Measurements from ENCODE around the gene EXOC6B.
"Not testable (repeated sequence)": the region's sequence is repeated elsewhere in the genome, so short reads cannot be mapped to it uniquely, and the experiment has no call there.

EXOC6B gene

GRCh38 chr2:72425996-72426395 lies 399.8 kb downstream of the EXOC6B start:
- DNase-seq, result no peak

GRCh38 chr2:72423756-72424155 lies 402.1 kb downstream of the EXOC6B start:
- DNase-seq, result no peak

- DNase-seq, result not testable (repeated sequence)
Observed at GRCh38 chr2:72421771-72422379, 404.0 kb downstream of the EXOC6B start.

DNA sequence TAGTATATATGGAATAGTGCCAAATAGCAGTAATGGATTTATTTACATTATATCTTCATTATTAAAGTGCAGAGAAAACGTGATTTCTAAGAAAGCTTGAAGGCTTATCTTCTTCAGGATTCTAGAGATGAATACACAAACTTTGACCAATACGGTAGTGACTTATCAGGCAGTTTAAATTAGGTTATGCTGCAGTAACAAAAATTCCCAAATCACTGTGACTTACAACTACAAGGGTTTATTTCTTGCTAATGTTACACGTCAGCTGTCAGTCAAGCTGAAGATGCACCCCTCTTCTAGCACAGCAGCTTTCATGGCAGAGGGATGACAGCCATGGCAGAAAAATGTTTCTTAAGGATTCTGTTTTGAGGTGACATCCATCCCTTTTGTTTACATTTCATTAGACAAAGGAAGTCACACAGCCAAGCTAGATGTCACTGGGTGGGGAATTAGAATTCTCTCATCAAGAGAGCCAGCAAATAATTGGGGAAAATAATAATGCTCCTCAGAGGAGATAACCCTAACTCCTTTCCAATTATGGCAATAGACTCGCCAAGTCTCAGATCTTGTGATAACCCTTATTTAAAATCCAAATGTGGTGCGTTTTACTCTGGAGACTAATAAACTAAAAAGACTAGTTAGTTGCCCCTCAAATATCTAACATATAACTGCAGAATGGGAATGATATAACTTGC lies 409.9 kb downstream of the EXOC6B start:
- DNase-seq, result no peak

DNA sequence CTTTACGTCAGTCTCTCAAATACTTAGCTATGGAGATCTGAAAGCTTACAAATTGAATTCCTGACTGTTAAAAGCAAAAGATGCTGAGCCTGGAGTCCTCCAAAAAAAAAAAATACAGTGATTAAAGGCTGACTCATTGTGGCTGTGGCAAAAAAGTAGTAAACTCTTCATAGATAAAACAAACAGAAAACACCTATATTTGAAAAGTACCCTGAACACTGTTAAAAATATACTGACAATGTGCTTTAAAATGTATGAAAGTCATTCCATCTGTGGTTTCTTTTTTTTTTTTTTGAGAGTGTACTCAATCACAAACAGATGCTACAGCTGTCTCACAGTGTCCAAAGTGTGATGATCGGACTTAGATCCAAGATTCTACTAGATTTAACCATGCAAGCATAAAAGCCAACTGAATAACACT lies 410.6 kb downstream of the EXOC6B start:
- DNase-seq, result no peak

GRCh38 chr2:72414137-72414760 lies 411.6 kb downstream of the EXOC6B start:
- DNase-seq, result no peak

- no peak for DNase-seq
Observed at GRCh38 chr2:72413716-72414115, 412.1 kb downstream of the EXOC6B start.

DNA sequence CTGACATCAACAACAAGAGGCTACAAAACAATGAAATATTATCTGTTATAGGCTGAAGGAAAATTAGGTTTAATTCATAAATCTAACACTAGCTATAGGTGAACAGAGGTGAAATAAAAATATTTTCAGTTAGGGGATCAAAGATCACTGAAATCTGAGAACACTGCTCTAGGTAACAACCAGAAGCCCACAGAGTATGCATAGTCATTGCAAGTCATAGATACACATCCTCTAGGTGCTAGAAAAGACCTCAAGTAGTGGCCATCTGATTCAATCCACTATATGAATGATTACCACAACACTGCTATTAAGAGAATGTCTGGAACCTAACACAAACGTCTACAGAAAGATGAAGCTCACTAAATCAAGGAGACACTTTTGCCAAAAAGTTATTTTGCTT lies 413.6 kb downstream of the EXOC6B start:
- no peak for DNase-seq

DNA sequence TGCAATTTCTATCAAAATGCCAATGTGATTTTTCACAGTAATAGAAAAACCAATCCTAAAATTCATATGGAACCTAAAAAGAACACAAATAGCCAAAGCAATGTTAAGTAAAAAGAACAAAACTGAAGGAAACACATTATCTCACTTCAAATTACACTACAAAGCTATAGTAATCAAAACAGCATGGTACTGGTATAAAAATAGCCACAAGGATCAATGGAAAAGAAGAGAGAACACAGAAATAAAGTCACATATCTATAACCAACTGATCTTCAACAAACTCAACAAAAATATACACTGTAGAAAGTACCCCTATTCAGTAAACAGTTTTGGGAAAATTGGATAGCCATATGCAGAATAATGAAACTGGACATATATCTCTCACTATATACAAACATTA lies 426.0 kb downstream of the EXOC6B start:
- no peak for DNase-seq

DNA sequence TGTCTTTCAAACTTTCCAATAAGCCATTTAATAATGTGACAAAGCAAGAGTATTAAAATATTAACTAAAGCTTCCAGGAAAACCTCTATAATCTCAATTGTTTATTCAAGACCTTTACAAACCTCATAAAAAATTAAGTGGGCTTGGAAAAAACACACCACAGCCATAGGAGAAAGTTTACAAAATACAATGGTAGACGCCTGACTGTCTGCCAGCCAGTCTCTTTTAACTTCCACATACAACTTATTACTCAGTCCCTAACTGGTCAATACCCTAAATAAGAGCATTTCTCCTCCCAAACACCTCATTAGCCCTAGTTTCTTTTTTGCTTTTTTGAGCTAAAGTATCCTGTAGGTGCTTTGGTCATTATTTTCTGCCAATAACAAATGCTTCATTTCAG lies 430.7 kb downstream of the EXOC6B start:
- DNase-seq, result no peak

DNA sequence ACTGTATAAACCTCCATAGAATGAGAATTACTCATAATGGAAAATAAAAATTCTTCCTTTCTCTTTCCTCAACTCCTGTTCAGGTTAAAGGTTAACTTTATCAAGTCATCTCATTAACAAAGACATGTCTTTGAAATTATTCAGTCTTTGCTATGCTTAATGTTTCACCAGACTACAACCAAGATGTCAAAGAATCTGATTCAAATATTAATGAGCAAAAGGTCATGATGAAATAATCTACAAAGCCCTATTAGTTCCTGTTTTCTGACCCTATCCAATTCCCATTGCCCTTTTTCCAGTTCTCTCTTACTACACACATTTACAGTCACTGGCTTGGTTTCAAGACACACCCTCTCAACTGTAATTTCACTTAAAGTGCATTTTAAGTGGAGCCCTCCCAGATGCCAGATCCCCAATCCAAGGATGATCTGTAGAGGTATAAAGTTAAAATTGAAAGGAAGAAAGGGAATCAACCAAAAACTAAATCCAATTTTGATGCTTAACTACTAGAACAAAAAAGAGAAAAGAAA lies 431.2 kb downstream of the EXOC6B start:
- no peak for DNase-seq

- no peak for DNase-seq
Observed at GRCh38 chr2:72389447-72389846, 436.4 kb downstream of the EXOC6B start.

DNA sequence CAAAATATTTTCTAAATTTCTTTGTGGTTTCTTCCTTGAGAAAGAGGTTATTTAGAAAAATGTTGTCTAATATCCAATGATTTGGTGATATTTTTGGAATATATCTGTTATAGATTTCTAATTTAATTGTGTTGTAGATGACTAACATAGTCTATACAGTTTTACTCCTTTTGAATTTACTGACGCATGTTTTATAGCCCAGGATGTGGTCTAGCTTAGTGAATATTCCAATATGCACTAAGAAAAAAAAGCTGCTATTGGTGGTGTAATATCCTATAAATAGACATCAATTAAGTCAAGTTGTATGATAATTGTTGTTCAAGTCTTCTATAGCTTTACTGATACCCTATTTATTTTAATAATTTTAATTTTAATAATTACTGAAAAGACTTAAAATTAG lies 437.6 kb downstream of the EXOC6B start:
- DNase-seq, result no peak

GRCh38 chr2:72386288-72386687 lies 439.5 kb downstream of the EXOC6B start:
- DNase-seq, result no peak

DNA sequence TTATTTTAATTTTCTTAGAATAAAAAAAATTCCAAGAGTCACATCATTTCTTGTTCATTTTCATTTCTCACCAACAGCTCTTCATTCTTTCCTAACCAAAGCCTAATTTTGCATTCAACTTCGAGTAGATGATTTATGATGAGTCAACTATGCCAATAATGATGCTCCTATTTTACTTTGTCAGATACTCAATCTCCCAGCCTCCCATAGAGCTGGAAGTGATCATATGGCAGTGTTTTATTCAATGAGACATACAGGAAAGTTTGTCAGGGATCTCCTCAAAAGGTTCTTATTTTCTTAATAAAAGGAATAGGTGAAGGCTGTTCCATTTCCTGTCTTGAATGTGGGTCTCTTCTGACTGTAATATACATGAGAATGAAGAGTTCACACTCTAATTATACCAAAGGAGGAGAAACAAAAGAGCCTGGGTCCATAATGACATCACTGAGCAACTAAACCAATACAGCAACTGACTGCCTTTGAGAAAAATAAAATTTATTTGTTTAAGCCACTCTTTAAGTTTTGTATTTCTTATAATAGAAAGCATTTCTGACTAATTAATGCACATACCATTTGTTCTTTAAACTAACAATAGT lies 447.0 kb downstream of the EXOC6B start:
- DNase-seq, result no peak

- DNase-seq, result no peak
Observed at GRCh38 chr2:72367530-72368225, 458.2 kb downstream of the EXOC6B start.

GRCh38 chr2:72363406-72363805 lies 462.4 kb downstream of the EXOC6B start:
- DNase-seq, result no peak

- no peak for DNase-seq
Observed at GRCh38 chr2:72362733-72363132, 463.1 kb downstream of the EXOC6B start.

- DNase-seq, result no peak
Observed at GRCh38 chr2:72361521-72361920, 464.3 kb downstream of the EXOC6B start.

DNA sequence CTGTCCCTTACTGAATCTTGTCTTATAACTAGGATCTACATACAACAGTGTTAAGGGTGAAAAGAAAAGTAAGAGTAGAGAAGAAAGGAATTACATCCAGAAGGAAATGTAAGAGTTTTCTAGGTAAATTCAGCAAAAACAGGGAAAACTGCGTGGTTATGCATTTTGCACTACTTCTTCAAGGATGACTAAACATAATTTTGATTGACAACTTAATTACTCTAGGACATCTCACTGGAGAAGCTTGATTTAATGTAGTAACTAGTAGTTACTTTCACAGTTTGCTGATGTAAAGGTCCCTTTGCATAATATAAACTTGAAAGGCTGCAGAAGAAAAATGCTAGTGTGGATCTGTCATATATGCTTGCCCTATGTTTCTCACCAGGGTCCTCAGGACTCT lies 464.8 kb downstream of the EXOC6B start:
- DNase-seq, result no peak

DNA sequence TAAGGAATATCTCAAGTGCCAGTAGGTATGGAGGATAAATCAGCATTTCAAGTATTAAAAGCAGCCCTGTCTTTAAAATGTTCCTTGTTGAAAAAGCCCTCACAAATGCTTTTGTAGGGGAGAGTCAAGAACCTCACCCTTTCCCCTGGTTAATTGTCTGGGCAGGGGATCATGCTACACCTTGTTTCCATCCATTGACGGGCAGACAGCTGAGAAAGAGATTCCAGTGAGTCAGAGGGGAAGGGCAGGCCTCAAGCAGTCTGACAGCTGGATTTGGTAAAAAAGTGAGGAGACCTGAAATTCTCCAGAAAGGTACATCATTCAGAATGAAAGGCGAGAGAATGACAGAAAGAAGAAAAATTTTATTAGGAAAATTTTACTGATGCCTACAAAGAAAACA lies 475.0 kb downstream of the EXOC6B start:
- DNase-seq, result no peak

- DNase-seq, result no peak
Observed at GRCh38 chr2:72349016-72349415, 476.8 kb downstream of the EXOC6B start.

DNA sequence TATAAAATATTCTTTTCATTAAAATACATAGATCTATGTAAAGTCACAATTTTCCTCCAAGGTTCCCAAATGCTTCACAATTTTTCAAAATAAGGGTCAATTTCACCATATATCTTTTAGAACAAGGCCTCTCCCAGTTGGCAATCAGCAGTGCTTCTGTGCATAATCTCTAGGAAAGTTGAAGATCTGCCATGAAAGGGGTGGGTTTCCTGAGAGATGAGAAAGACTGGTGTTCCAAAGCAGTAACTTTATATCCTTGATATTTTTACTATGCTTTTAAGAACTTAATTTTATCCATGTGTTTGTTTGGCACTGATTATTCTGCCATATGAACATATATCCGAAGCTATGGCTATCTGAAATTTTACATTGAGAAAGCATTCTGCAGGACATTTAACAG lies 478.8 kb downstream of the EXOC6B start:
- no peak for DNase-seq

All from NCI-H1048 (cell line).